ENCODE measurements around the gene CHMP1B.

DNA sequence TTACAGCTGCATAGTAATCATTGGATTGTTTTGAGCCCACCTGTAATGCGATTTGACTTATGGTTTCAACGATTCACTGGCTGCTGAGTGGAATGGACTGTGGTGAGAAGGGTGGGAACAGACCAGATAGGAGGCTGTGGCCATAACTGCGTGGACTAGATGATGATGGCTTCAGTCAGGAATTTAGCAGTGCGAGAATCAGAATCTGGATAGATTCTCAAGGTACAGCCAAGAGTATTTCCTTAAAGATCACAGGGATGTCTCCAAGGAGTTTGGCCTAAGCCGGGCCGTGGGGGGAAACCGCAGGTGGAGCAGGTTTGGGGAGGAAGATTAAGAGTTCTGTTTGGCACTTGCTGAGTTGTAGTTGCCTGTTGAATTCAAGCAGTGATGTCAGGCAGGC is 44.0 kb upstream of the CHMP1B start:
- TF ChIP-seq POLR2AphosphoS5 (IDR thresholded peaks at IDR 0.05) (no peak), SMC3 (conservative IDR thresholded peaks at IDR 0.05; ENCODE audit: poor library complexity) (no peak), EZH2 (IDR thresholded peaks at IDR 0.05; ENCODE audit: borderline replicate concordance, insufficient read depth, low read length, poor library complexity, severe bottlenecking) (no peak)
- TF ChIP-seq, protein P1, sequence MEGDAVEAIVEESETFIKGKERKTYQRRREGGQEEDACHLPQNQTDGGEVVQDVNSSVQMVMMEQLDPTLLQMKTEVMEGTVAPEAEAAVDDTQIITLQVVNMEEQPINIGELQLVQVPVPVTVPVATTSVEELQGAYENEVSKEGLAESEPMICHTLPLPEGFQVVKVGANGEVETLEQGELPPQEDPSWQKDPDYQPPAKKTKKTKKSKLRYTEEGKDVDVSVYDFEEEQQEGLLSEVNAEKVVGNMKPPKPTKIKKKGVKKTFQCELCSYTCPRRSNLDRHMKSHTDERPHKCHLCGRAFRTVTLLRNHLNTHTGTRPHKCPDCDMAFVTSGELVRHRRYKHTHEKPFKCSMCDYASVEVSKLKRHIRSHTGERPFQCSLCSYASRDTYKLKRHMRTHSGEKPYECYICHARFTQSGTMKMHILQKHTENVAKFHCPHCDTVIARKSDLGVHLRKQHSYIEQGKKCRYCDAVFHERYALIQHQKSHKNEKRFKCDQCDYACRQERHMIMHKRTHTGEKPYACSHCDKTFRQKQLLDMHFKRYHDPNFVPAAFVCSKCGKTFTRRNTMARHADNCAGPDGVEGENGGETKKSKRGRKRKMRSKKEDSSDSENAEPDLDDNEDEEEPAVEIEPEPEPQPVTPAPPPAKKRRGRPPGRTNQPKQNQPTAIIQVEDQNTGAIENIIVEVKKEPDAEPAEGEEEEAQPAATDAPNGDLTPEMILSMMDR (IDR thresholded peaks at IDR 0.05; ENCODE audit: poor library complexity, severe bottlenecking): no peak
